ENCODE measurements around the gene NCKAP5. TPM values are rescaled to one million over a fixed set of nuclear protein-coding genes. Genes with fewer than 3 reads are reported as not detected.

NCKAP5 gene
- total RNA-seq, 1 donor from 2014 or later: 0.20 TPM

DNA sequence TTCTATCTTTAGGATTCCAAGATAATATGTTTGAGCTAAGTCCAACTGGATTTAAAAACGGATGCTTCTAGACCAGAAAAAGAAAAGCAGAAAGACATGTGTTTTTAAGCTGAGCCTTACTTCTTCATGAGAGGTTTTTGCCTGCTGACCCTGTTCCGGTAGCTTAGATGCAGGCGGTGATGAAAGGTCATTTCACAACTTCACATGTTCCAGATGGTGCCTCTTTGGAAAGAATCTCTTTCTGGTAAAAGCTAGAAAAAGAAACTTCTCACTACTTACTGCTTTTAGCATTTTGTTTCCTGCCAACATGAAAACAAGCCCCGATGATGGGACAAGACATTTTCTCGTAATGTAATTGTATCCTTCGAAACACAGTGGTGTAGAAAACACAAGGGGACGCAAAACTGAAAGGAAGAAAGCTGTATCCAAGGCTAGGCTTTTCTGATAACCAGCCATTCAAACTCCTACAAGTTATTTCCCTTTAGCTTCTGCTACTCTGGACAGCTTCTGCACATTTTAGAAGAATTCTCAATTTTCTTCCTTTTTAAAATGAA is 490.9 kb downstream of the NCKAP5 start:
- DNase-seq: no peak
- Mint-ChIP-seq H3K36me3 (ENCODE audit: unreplicated experiment) (no peaks in the 10 kb centered on the region), H3K27me3 (ENCODE audit: unreplicated experiment) (no peaks in the 10 kb centered on the region), H3K27ac (ENCODE audit: unreplicated experiment) (no peak overlapping the region), H3K4me3 (ENCODE audit: unreplicated experiment) (no peak overlapping the region), H3K4me1 (ENCODE audit: low read depth, unreplicated experiment) (no peaks in the 10 kb centered on the region), H3K9me3 (ENCODE audit: unreplicated experiment) (peaks cover 1% of the 10 kb centered on the region)
- no peak for TF ChIP-seq CTCF (IDR thresholded peaks at IDR 0.05; ENCODE audit: partially characterized antibody, unreplicated experiment)

- H3K27me3 Mint-ChIP-seq (ENCODE audit: unreplicated experiment): no peaks in the 10 kb centered on the region
- TF ChIP-seq CTCF (IDR thresholded peaks at IDR 0.05; ENCODE audit: partially characterized antibody, unreplicated experiment): no peak
Measured at GRCh38 chr2:133072837-133073694, 495.2 kb downstream of the NCKAP5 start.

DNA sequence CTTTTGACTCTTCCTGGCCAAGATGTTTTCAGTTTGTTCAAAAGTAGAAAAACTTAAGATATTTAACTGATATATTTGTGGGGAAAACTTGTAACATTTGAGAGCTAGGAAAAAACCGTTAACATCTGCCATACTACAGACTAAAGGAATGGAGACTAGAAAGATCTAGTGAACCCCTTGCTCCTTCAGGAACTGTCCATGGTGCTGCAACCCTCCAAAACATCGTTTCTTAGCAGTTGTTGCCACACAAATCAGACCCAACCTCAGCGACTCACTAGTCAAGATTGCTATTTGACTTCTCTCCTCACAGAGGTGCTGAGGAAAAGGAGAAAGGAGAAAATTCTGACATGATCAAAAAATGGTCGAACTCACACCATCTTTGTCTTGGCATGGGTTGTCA is 504.5 kb downstream of the NCKAP5 start:
- TF ChIP-seq CTCF (IDR thresholded peaks at IDR 0.05; ENCODE audit: partially characterized antibody, unreplicated experiment): no peak
- Mint-ChIP-seq H3K4me3 (ENCODE audit: unreplicated experiment) (no peak overlapping the region), H3K4me1 (ENCODE audit: low read depth, unreplicated experiment) (no peaks in the 10 kb centered on the region), H3K27ac (ENCODE audit: unreplicated experiment) (no peak overlapping the region), H3K9me3 (ENCODE audit: unreplicated experiment) (no peaks in the 10 kb centered on the region), H3K36me3 (ENCODE audit: unreplicated experiment) (no peaks in the 10 kb centered on the region), H3K27me3 (ENCODE audit: unreplicated experiment) (peaks cover 1% of the 10 kb centered on the region)
- DNase-seq: no peak

More at GRCh38 chr2:133072837-133073694, 495.2 kb downstream of the NCKAP5 start:
- H3K4me3 Mint-ChIP-seq (ENCODE audit: unreplicated experiment): no peak overlapping the region
- no peak overlapping the region for H3K27ac Mint-ChIP-seq (ENCODE audit: unreplicated experiment)
- no peaks in the 10 kb centered on the region for H3K4me1 Mint-ChIP-seq (ENCODE audit: low read depth, unreplicated experiment)
- no peaks in the 10 kb centered on the region for H3K36me3 Mint-ChIP-seq (ENCODE audit: unreplicated experiment)
- H3K9me3 Mint-ChIP-seq (ENCODE audit: unreplicated experiment): no peaks in the 10 kb centered on the region
- DNase-seq: no peak

GRCh38 chr2:133062931-133063665 is 505.2 kb downstream of the NCKAP5 start:
- H3K4me1 Mint-ChIP-seq (ENCODE audit: low read depth, unreplicated experiment): no peaks in the 10 kb centered on the region
- no peak for DNase-seq

More at GRCh38 chr2:133062931-133063665, 505.2 kb downstream of the NCKAP5 start:
- Mint-ChIP-seq H3K9me3 (ENCODE audit: unreplicated experiment) (no peaks in the 10 kb centered on the region), H3K27ac (ENCODE audit: unreplicated experiment) (no peak overlapping the region), H3K4me3 (ENCODE audit: unreplicated experiment) (no peak overlapping the region), H3K27me3 (ENCODE audit: unreplicated experiment) (peaks cover 1% of the 10 kb centered on the region), H3K36me3 (ENCODE audit: unreplicated experiment) (no peaks in the 10 kb centered on the region)
- TF ChIP-seq CTCF (IDR thresholded peaks at IDR 0.05; ENCODE audit: partially characterized antibody, unreplicated experiment): no peak
